ENCODE measurements around the gene TMED5. TPM values are rescaled to one million over a fixed set of nuclear protein-coding genes. Genes with fewer than 3 reads are reported as not detected.

The TMED5 gene
- total RNA-seq, 1 donor from 2014 or later, result 40.8 TPM

DNA sequence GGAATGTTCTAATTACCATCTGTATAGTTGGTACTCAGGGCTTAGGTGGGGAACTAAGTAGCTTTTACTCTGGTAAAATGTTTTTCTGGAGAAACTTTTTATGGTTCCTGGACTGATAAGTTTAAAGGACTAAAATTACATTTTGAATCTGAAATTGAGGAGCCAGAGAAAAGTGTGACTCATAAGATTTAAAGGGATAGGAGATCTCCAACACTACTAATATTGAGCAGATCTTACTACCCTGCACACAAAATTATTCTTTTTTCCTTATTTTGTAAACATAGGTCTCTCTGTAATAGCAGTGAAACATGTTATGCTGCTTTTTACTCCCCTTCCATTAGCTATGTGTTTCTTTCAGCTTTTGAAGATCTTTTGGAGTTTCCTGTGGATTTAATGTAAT, 68.7 kb downstream of the TMED5 start:
- DNase-seq (ENCODE audit: extremely low spot score in 2 of 2), result no peak
- no peaks in the 10 kb centered on the region for H3K27me3 ChIP-seq
- H3K4me1 ChIP-seq, result peaks cover 12% of the 10 kb centered on the region
- H3K4me3 ChIP-seq, result no peak overlapping the region
- H3K9me3 ChIP-seq, result no peaks in the 10 kb centered on the region
- H3K36me3 ChIP-seq, result peaks cover 0 to 17% of the 10 kb centered on the region in 2 donors
- TF ChIP-seq POLR2AphosphoS5 (IDR thresholded peaks at IDR 0.05; ENCODE audit: insufficient read depth in 1 of 2, low read depth in 1 of 2) (no peak), POLR2A (IDR thresholded peaks at IDR 0.05) (no peak)
- TF ChIP-seq, protein P1, sequence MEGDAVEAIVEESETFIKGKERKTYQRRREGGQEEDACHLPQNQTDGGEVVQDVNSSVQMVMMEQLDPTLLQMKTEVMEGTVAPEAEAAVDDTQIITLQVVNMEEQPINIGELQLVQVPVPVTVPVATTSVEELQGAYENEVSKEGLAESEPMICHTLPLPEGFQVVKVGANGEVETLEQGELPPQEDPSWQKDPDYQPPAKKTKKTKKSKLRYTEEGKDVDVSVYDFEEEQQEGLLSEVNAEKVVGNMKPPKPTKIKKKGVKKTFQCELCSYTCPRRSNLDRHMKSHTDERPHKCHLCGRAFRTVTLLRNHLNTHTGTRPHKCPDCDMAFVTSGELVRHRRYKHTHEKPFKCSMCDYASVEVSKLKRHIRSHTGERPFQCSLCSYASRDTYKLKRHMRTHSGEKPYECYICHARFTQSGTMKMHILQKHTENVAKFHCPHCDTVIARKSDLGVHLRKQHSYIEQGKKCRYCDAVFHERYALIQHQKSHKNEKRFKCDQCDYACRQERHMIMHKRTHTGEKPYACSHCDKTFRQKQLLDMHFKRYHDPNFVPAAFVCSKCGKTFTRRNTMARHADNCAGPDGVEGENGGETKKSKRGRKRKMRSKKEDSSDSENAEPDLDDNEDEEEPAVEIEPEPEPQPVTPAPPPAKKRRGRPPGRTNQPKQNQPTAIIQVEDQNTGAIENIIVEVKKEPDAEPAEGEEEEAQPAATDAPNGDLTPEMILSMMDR (IDR thresholded peaks at IDR 0.05), result no peak
- intact Hi-C loops (cut with DNase I), result no loop called here
- no peak overlapping the region for H3K27ac ChIP-seq

DNA sequence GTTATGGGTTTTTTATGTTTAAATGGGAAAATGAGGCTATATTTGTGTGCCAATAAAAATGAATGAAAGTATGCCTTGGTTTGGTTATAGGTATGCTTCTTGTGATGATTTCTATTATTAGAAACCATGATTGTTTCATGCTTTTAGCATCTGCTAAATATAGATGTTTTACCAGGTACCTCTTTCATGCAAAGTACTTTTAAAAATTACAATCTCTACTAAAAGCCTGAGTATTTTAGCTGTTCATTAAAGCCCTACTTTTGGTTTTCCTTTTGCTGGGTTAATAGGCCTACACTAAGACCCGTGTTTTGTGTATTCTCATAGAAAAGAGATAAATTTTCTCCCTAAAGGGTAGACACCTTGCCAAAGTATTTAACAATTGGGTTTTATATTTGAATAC, 69.1 kb downstream of the TMED5 start:
- DNase-seq (ENCODE audit: extremely low spot score in 2 of 2), result no peak
- Histone ChIP-seq H3K27me3 (no peaks in the 10 kb centered on the region), H3K9me3 (no peaks in the 10 kb centered on the region), H3K36me3 (peaks cover 0 to 12% of the 10 kb centered on the region in 2 donors), H3K27ac (no peak overlapping the region), H3K4me3 (no peak overlapping the region), H3K4me1 (peaks cover 12% of the 10 kb centered on the region)
- no peak for TF ChIP-seq POLR2A (IDR thresholded peaks at IDR 0.05)
- no peak for TF ChIP-seq POLR2AphosphoS5 (IDR thresholded peaks at IDR 0.05; ENCODE audit: insufficient read depth in 1 of 2, low read depth in 1 of 2)
- TF ChIP-seq, protein P1 (IDR thresholded peaks at IDR 0.05), result no peak
- intact Hi-C loops (cut with DNase I), result no loop called here

DNA sequence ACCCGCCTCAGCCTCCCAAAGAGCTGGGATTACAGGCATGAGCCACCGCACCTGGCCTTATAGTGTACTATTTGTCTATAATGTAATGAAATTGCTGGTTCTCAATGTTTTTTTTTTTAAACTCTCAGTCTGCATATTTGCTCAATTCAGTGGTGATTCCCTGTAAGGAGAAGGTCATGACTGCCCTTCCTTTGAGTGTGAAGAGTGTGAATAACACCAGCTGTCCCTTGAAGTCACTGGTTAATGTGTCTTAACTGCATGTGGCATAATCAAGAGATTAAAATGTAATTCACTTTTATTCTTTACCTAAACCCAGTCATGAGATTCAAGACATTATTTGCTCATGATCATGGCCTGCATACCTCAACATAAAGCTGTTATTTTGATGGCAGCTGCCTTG, 70.6 kb downstream of the TMED5 start:
- no peak overlapping the region for H3K27ac ChIP-seq
- no peak overlapping the region for H3K4me3 ChIP-seq
- no peak for DNase-seq (ENCODE audit: extremely low spot score in 2 of 2)
- TF ChIP-seq POLR2A (IDR thresholded peaks at IDR 0.05), result no peak
- TF ChIP-seq, protein P1 (IDR thresholded peaks at IDR 0.05), result no peak
- no peak for TF ChIP-seq POLR2AphosphoS5 (IDR thresholded peaks at IDR 0.05; ENCODE audit: insufficient read depth in 1 of 2, low read depth in 1 of 2)
- H3K36me3 ChIP-seq, result peaks cover 0 to 4% of the 10 kb centered on the region in 2 donors
- no peaks in the 10 kb centered on the region for H3K27me3 ChIP-seq
- intact Hi-C loops (cut with DNase I), result no loop called here
- H3K4me1 ChIP-seq, result peaks cover 12% of the 10 kb centered on the region
- no peaks in the 10 kb centered on the region for H3K9me3 ChIP-seq

DNA sequence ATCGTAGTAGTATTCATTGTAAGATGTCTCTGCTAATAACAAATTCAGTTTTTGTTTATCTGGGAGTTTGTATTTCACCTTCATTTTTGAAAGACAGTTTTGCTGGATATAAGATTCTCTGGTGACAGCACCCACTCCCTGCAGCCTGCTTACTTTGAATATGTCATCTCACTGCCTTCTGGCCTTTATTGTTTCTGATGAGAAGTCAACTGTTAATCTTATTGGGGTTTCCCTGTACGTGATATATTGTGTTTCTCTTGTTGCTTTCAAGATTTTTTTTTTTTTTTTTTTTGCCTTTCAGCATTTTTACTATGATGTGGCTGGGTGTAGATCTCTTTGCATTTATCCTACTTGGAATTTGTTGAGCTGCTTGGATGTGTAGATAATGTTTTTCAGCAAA, 71.9 kb downstream of the TMED5 start:
- TF ChIP-seq POLR2A (IDR thresholded peaks at IDR 0.05), result no peak
- TF ChIP-seq POLR2AphosphoS5 (IDR thresholded peaks at IDR 0.05; ENCODE audit: insufficient read depth in 1 of 2, low read depth in 1 of 2), result no peak
- TF ChIP-seq, protein P1 (IDR thresholded peaks at IDR 0.05), result no peak
- peaks cover 12% of the 10 kb centered on the region for H3K4me1 ChIP-seq
- no peak for DNase-seq (ENCODE audit: extremely low spot score in 2 of 2)

DNA sequence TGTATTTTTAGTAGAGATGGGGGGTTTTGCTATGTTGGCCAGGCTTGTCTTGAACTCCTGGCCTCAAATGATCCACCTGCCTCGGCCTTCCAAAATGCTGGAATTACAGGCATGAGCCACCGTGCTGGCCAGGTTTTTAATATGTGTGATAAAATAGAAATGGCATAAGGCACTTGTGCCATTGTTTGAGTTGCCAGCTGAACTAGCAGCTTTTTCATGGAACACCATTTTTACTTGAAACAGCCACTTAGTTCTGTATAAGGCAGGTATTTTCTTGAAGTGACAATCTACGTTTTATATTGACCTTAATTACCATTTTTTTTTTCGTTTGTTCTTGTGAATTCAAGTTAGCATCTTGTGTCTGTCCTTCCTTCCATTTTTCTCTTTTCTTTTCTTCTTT, 72.8 kb downstream of the TMED5 start:
- Histone ChIP-seq H3K27ac (no peak overlapping the region), H3K4me3 (no peak overlapping the region), H3K9me3 (no peaks in the 10 kb centered on the region), H3K27me3 (no peaks in the 10 kb centered on the region), H3K36me3 (peaks cover 0 to 4% of the 10 kb centered on the region in 2 donors), H3K4me1 (peaks cover 12% of the 10 kb centered on the region)
- TF ChIP-seq POLR2A (IDR thresholded peaks at IDR 0.05) (no peak), POLR2AphosphoS5 (IDR thresholded peaks at IDR 0.05; ENCODE audit: insufficient read depth in 1 of 2, low read depth in 1 of 2) (no peak)
- TF ChIP-seq, protein P1 (IDR thresholded peaks at IDR 0.05), result no peak
- intact Hi-C loops (cut with DNase I), result no loop called here
- DNase-seq (ENCODE audit: extremely low spot score in 2 of 2), result no peak

More for the DNA sequence above, 71.9 kb downstream of the TMED5 start:
- Histone ChIP-seq H3K9me3 (no peaks in the 10 kb centered on the region), H3K4me3 (no peak overlapping the region), H3K27ac (no peak overlapping the region), H3K27me3 (no peaks in the 10 kb centered on the region), H3K36me3 (peaks cover 0 to 4% of the 10 kb centered on the region in 2 donors)
- intact Hi-C loops (cut with DNase I), result no loop called here

All from vagina (tissue), 2 donors.